Loucy (cell line): Measurements from ENCODE around the gene HERPUD2.

Source experiments
- H2AFZ ChIP-seq: fragments of 200-600 bp; sonication (generic); 2 replicates; pipeline ENCODE4 v1.6.0; 2016; ENCODE audit warnings: antibody characterized with exemption, mild to moderate bottlenecking, low read length, moderate library complexity
- H3F3A ChIP-seq: fragments of 200-600 bp; 2 replicates; pipeline ENCODE4 v1.6.0; 2016; ENCODE audit warnings: antibody characterized with exemption, low read depth, mild to moderate bottlenecking
- H3K27me3 ChIP-seq: fragments of 200-600 bp; sonication (generic); 2 replicates; pipeline ENCODE4 v1.6.1; 2014; ENCODE audit warnings: low read length, mild to moderate bottlenecking; ENCODE audit not compliant: insufficient read depth, poor library complexity, severe bottlenecking
- H3K36me3 ChIP-seq: fragments of 200-600 bp; sonication (generic); 2 replicates; pipeline ENCODE4 v1.6.1; 2016; ENCODE audit warnings: low read length; ENCODE audit not compliant: insufficient read depth
- H3K4me1 ChIP-seq: fragments of 200-600 bp; sonication (generic); 2 replicates; pipeline ENCODE4 v1.5.1; 2014; ENCODE audit warnings: low read length, mild to moderate bottlenecking; ENCODE audit not compliant: insufficient read depth, poor library complexity, severe bottlenecking
- H3K4me2 ChIP-seq: fragments of 200-600 bp; sonication (generic); 2 replicates; pipeline ENCODE4 v1.6.0; 2014; ENCODE audit warnings: antibody characterized with exemption, low read length, low read depth, mild to moderate bottlenecking; ENCODE audit not compliant: poor library complexity, severe bottlenecking
- H3K4me3 ChIP-seq: fragments of 200-600 bp; sonication (generic); 2 replicates; pipeline ENCODE4 v1.5.1; 2014; ENCODE audit warnings: low read length, mild to moderate bottlenecking, mixed read lengths; ENCODE audit not compliant: poor library complexity, severe bottlenecking
- H3K79me2 ChIP-seq: fragments of 200-600 bp; sonication (generic); 2 replicates; pipeline ENCODE4 v1.6.1; 2014; ENCODE audit warnings: low read length; ENCODE audit not compliant: insufficient read depth
- H3K9ac ChIP-seq: fragments of 200-600 bp; sonication (generic); 2 replicates; pipeline ENCODE4 v1.6.0; 2014; ENCODE audit warnings: mild to moderate bottlenecking, low read depth, low read length, moderate library complexity; ENCODE audit not compliant: poor library complexity, severe bottlenecking
- H3K9me2 ChIP-seq: fragments of 200-600 bp; sonication (generic); replicated peaks from 2 replicates; pipeline ENCODE4 v1.6.1; 2016; ENCODE audit warnings: low read depth, low read length, mixed read lengths
- H3K9me3 ChIP-seq: fragments of 200-600 bp; sonication (generic); 2 replicates; pipeline ENCODE4 v1.6.1; 2014; ENCODE audit warnings: mild to moderate bottlenecking, antibody characterized with exemption, low read length, low read depth; ENCODE audit not compliant: insufficient read depth
- H4K20me1 ChIP-seq: fragments of 200-600 bp; sonication (generic); 2 replicates; pipeline ENCODE4 v1.6.0; 2014; ENCODE audit warnings: antibody characterized with exemption, low read length, mild to moderate bottlenecking; ENCODE audit not compliant: insufficient read depth, poor library complexity, severe bottlenecking
- EZH2phosphoT487 ChIP-seq: fragments of 200-600 bp; IDR thresholded peaks from 2 replicates; pipeline ENCODE4 v1.6.1; 2018; ENCODE audit warnings: antibody characterized with exemption, mild to moderate bottlenecking, moderate library complexity, borderline replicate concordance
- TF ChIP-seq, protein P1 (sequence below): fragments of 200-600 bp; sonication (generic); conservative IDR thresholded peaks from 2 replicates; pipeline ENCODE4 v1.5.1; 2014; ENCODE audit warnings: mild to moderate bottlenecking, antibody characterized with exemption, low read length

Gene HERPUD2

DNA sequence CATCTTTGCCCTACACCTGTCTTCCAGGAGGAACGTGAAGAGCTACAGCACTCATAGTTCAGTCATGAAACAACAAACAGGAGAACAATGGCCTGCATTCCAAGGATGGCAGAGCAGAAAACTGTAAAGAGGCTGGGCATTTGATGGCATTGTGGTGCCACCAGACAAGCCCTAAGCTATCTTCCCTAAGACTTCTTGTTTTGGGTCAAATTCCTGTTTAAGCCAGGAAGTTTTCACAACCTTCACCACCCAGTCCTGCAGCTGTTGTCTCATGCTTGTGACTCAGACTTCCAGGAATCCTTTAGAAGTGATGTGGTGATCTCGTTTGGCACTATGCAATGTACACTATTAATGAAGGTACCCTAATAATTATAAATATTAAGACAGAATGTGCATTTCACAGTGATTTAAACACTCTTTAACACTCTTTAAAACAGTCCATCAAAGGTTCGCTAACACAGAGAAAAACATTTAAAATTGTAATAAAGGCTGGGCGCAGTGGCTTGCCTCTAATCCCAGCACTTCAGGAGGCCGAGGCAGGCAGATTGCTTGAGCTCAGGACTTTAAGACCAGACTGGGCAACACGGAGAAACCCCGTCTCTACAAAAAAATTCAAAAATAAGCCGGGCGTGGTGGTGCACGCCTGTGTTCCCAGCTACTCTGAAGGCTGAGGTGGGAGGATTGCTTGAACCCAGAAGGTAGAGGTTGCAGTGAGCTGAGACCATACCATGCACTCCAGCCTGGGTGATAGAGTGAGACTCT, 2.7 kb upstream of the HERPUD2 start:
- H3K9me2 ChIP-seq = no peaks in the 10 kb centered on the region
- H3K4me1 ChIP-seq = peaks cover 12% of the 10 kb centered on the region
- H3F3A ChIP-seq = no peaks in the 10 kb centered on the region
- H4K20me1 ChIP-seq = peaks cover 8% of the 10 kb centered on the region
- no peak overlapping the region for H3K9ac ChIP-seq
- no peak overlapping the region for H2AFZ ChIP-seq
- peaks cover 37% of the 10 kb centered on the region for H3K79me2 ChIP-seq
- no peak overlapping the region for H3K4me3 ChIP-seq
- no peaks in the 10 kb centered on the region for H3K36me3 ChIP-seq
- H3K9me3 ChIP-seq = no peaks in the 10 kb centered on the region
- no peak overlapping the region for H3K4me2 ChIP-seq
- no peak for TF ChIP-seq EZH2phosphoT487
- TF ChIP-seq, protein P1, sequence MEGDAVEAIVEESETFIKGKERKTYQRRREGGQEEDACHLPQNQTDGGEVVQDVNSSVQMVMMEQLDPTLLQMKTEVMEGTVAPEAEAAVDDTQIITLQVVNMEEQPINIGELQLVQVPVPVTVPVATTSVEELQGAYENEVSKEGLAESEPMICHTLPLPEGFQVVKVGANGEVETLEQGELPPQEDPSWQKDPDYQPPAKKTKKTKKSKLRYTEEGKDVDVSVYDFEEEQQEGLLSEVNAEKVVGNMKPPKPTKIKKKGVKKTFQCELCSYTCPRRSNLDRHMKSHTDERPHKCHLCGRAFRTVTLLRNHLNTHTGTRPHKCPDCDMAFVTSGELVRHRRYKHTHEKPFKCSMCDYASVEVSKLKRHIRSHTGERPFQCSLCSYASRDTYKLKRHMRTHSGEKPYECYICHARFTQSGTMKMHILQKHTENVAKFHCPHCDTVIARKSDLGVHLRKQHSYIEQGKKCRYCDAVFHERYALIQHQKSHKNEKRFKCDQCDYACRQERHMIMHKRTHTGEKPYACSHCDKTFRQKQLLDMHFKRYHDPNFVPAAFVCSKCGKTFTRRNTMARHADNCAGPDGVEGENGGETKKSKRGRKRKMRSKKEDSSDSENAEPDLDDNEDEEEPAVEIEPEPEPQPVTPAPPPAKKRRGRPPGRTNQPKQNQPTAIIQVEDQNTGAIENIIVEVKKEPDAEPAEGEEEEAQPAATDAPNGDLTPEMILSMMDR = no peak
- H3K27me3 ChIP-seq = no peaks in the 10 kb centered on the region

DNA sequence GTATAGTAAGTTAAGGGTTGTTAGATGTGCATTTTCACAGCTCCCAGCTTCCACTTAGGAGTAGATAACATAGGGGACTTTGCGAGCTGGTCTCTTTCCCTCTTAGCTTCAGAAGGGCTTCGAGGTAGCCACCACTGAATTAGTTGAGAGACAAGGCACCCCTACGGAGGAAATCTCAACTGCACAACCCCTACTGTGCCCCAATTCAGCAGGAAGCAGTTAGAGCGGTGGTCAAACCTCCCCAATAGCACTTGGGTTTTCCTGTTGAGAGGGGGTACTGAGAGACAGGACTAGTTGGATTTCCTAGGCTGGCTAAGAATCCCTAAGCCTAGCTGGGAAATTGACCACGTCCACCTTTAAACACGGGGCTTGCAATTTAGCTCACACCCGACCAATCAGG, 1.1 kb upstream of the HERPUD2 start:
- Histone ChIP-seq H3F3A (no peaks in the 10 kb centered on the region), H3K36me3 (no peaks in the 10 kb centered on the region), H3K4me2 (peak overlapping the region; percentile 94), H3K9me2 (no peaks in the 10 kb centered on the region), H3K4me1 (peaks cover 27% of the 10 kb centered on the region), H3K79me2 (peaks cover 53% of the 10 kb centered on the region), H3K27me3 (no peaks in the 10 kb centered on the region), H2AFZ (no peak overlapping the region), H3K9me3 (no peaks in the 10 kb centered on the region), H3K4me3 (peak overlapping the region; percentile 81), H3K9ac (peak overlapping the region; percentile 90), H4K20me1 (peaks cover 23% of the 10 kb centered on the region)
- TF ChIP-seq, protein P1 = no peak
- TF ChIP-seq EZH2phosphoT487 = no peak

DNA sequence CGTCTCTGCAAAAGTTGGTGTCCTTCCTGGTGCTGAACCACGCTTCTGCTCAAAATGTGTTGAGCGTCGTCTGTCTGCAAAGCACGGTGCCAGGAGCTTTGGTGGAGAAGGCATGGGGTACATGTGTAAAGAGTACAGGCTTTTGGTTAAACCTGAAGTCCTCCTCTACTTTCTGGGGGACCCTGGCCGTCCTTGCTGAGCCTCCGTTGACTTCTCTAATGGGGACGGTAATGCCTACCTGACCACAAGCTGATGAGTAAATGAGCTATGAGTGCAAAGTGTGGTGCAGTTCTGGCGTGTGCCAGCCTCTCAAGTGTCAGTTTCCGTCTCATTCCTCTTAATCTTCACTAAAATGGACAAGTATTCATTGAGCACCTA, 527 bp upstream of the HERPUD2 start:
- Histone ChIP-seq H3K4me2 (peak overlapping the region; percentile 94), H3K9me3 (no peaks in the 10 kb centered on the region), H4K20me1 (peaks cover 24% of the 10 kb centered on the region), H3K9me2 (no peaks in the 10 kb centered on the region), H3K4me1 (peaks cover 30% of the 10 kb centered on the region), H3K9ac (peak overlapping the region; percentile 90), H3K79me2 (peaks cover 58% of the 10 kb centered on the region), H3K27me3 (no peaks in the 10 kb centered on the region), H2AFZ (peak overlapping the region; percentile 83), H3K4me3 (peak overlapping the region; percentile 81), H3K36me3 (no peaks in the 10 kb centered on the region), H3F3A (no peaks in the 10 kb centered on the region)
- TF ChIP-seq, protein P1 = no peak
- no peak for TF ChIP-seq EZH2phosphoT487
